ENCODE data around the gene GATAD2B.

Gene GATAD2B

DNA sequence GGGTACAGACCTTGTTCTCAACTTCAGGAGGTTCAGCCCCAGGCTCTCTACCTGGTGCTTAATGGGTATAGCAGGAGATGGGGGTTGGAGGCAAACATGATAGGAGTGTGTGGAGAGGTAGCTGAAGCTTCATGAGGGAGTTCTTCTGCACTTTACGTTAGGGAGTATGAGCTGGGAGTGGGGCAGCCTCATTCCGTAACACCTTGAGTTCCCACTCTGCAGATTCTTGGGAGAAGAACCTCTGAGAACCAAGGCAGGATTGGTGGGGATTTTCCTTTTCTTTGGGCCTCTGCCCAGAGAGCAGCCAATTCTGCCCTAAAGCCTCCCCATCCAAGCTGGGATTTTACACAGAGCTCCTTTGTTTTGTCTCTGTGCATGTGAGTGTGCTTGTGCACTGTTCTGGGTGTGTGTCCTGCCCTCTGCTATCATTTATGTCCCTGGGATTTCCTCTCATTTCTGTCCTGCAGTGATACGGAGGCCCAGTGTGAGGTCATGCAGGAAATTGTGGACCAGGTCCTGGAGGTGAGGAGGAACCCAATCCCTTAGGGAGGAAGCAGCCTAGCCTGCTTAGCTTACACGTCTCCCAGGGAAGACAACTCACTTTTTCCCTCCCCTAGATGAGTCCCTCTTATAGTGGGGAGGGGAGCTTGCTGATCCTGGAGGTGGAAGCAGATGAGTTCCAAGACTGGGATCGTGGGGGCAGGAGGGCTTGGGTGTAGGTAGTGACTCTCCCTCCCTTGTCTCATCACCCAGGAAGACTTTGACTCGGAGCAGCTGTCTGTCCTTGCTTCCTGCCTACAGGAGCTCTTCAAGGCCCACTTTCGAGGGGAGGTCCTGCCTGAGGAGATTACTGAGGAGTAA is 159.2 kb downstream of the GATAD2B start:
- no peak for DNase-seq (ENCODE audit: low read depth in 2 of 2)

- DNase-seq (ENCODE audit: low read depth in 2 of 2) = no peak
Observed at GRCh38 chr1:153760440-153760839, 162.3 kb downstream of the GATAD2B start.
